ENCODE measurements around the gene SEC14L1.

SEC14L1 gene

DNA sequence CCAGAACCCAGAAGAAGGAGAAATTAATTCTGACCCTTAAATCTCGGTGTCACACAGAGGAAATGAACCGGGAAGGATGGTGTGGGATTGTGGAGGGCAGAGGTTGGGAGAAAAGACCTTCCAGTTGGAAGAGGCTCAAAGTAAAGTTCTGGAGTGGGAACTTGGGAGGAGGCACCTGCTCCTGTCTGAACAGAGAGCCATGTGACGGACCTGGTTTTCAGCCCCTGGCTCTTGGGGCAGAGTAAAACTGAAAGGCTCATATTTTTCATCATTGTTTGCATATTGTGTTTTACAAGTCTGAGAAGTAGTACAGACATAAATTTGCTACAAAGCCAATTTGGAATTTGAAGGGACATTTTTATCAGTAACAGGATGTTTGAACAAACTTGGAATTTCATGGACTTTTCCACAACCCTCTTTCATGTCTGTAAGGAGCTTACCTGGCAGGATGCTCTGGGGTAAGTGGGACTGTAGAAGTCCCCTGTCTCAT is 24.4 kb upstream of the SEC14L1 start:
- DNase-seq, result no peak

DNA sequence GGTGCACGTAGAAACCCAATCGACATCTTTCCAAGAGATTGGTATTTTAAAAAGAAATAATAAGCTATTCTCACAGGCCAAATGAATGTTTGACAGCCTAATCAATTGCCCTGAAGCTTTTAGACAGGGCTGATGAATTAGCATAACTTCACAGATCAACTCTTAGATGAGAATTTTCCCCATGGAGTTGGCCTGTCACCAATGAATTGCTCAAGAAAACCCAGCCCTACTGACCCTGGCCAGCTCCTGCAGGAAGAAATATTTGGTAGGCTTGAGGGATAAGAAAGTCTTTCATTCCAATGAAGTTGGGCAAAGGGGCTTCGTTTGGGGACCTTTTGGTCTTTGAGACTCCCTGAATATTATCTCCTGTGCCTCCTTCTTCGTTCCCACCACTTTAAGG is 23.4 kb upstream of the SEC14L1 start:
- DNase-seq, result no peak

DNA sequence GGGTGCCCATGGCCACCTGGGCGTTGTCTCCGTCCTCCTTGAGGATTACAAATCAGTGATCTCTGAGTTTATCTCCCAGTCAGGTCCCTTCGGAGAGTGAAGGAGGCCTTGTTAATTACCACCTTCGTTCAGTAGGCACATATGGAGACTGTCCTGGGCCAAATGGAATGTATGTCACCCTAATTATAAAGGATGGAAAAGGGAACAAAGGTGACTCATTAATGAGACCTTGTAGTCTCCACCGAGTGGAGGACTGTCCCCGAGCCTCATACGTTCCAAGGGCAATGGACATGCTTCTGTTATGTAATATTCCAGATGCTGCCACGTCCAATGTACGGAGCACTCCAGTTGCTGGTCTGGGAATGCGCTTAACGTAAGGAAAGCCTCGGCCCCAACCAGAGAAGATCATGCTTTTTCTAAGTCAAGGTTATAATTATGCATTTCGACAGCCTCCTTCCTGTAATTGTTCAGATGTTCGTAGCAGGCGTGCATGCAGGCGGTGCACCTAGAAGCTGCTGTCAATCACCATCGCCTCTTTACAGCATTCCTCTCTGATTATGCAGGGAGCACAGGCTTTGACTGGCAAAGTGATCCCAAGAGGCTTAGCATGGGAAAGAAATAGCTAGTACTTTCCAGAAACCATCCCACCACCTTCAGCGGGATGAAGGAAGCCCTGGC is 22.4 kb upstream of the SEC14L1 start:
- no peak for DNase-seq

DNA sequence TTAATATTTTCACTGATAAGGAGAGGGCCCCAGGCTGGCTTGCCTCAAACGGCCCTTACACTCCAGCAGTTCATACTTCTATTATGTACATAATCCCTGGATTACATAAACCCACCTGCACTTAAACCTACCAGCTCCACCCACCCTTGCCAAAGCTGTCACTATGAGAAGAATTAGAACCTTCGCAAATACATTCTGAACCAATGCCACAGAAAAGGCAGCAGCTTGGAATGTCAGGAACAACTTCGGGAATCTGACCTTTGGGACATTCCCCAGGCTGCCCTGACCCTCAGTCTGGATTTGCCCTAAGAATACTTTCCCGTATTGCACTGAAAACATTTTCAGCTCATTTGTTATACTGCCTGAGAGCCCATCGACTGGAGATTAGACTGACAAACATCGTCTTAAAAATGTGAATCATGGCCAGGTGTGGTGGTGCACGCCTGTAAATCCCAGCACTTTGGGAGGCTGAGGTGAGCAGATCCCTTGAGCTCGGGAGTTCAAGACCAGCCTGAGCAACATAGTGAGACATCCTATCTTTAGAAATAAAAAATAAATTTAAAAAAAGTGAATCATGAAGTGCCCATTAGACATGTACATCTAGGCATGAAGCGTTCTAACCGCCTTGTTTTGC is 21.0 kb upstream of the SEC14L1 start:
- DNase-seq, result no peak

DNA sequence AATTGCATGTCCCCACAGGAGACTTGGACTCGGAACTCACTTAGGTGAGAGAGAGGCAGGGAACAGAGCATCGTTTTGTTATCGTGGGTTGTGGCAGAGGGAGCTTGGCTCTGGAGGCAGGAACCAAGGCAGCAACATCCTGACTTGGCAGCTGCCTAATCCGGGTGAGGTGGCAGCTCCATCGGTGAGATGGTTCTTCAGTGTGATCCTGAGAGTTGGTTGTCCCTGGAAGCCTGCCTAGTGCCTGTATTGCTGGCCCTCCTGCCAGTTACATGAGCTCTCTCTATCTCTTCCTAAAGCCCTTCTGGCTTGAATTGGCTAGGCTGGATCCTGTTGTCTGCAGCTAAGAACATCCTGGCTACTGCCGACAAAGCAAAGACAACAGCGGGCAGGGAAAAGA is 19.9 kb upstream of the SEC14L1 start:
- no peak for DNase-seq

DNA sequence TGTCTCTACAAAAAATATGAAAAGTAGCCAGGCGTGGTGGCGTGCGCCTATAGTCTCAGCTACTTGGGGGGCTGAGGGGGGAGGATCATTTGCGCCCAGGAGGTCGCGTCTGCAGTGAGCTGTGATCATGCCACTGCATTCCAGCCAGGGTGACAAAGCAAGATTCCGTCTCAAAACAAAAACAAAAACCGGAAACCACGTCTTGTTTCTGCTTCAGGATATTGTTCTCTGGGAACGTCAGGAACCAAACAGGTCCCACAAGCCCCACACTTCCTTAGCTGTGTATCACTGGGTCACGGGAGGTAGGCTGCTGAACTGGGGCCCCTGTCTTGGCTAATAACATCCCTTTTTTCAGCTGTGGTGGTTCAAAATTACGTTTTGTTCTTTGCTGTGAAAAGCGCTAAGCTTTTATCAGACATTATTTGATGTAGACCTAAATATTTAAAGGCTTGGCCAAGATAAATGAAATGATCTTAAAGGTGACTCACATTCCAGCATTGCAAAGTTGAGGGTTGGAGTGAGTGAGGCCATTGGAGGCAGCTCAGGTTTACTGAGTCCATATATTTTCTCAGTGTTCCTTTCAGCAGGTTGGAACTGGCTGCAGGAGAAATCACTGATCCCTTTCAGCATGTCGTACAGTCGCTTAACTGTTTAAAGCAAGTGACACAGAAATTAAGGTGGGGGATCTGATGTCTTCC is 16.4 kb upstream of the SEC14L1 start:
- DNase-seq, result no peak

DNA sequence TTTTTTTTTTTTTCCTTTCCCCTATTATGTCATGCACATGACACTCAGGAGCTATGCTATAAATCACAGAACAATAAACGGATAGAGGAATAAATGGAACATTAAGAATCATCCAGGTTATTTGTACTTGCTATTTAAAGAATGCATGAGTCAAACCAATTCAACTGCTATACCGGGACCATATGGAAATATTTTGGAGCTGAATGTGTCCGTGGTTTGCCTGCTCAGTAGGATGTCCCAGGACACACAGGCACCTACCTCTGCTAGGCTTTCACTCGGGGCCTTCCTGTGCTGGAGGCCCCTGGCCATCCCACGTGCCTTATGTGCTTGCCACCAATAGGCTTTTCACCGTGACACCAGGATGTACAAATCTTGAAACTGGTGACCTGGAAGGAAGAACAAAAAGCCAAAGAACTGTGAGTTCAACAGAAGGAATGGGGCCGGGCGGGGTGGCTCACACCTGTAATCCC is 15.3 kb upstream of the SEC14L1 start:
- no peak for DNase-seq

DNA sequence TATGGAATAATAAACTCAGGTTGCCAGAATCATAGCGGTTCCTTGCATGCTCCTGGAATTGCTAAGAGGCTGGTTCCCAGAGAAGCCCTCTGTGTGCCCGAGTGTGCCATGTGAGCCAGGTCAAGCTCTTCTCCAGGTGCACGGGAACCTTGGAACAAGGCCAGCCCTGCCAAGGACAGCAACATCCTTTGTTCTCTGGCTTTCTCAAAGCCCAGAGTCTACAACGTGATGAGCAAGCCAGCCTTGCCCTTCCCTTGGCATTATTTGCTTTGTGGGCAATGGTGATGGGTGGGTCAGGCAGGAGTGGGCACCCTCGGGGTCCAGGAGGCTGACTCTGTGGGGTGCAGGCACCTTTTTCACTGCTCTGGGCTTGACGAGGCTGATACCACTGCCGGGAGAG is 14.2 kb upstream of the SEC14L1 start:
- DNase-seq, result no peak

DNA sequence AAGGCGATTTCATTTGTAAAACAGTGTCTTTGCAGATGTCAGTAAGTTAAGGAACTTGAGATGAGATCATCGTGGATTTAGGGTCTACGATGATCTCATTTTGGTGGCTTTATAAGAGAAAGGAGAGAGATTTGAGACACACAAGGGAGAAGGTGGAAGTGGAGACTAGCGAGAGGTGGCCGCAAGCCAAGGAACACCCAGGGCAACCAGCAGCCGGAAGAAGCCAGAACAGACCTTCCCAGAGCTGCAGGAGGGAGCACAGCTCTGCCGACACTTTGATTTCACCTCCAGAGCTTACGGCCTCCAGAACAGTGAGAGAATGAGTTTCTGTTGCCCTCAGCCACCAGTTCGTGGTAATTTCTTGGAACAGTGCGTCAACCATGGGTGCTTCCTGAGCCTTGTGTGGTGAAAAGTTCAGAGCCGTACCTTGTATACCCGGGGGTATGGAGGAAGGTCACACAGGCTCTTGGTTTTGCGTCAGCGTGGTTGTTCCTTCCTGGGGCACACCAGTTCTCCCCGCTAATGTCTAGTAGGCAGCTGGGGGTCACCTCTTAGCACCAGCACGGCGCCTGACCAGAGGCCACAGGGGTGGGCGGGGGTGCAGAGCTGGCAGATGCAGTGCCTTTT is 12.9 kb upstream of the SEC14L1 start:
- peak; percentile 52 to 87 (median 72) for DNase-seq

DNA sequence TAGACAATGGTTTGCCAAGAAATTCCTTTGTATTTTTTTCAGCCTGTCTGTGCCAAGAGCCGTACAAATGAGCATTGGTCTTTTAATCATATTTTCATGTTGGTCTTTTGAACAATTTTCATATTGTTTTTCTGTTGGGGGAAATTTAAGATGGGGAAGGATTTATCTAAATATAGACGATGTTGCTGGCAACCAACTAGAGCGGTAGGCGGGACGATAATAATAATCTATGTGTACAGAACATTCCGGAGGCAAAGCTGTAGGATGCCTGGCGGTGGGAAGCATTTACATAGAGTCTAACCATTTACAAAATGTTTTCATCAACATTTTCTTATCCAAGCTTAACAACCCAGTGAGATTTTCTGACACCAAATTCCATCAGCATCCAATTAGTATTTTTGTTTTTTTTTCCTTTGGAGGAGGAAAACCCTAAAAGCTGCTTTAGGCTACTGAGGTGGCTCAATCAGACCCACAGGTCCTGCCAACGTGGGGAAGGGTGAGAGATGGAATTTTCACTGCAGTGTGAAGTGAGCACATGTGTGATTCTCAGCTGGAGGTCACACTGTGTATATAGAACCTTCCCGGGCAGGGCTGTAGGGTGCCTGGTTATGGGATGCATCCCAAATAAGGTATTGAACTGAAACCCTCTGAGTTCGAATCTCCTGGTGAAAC is 11.7 kb upstream of the SEC14L1 start:
- no peak for DNase-seq

DNA sequence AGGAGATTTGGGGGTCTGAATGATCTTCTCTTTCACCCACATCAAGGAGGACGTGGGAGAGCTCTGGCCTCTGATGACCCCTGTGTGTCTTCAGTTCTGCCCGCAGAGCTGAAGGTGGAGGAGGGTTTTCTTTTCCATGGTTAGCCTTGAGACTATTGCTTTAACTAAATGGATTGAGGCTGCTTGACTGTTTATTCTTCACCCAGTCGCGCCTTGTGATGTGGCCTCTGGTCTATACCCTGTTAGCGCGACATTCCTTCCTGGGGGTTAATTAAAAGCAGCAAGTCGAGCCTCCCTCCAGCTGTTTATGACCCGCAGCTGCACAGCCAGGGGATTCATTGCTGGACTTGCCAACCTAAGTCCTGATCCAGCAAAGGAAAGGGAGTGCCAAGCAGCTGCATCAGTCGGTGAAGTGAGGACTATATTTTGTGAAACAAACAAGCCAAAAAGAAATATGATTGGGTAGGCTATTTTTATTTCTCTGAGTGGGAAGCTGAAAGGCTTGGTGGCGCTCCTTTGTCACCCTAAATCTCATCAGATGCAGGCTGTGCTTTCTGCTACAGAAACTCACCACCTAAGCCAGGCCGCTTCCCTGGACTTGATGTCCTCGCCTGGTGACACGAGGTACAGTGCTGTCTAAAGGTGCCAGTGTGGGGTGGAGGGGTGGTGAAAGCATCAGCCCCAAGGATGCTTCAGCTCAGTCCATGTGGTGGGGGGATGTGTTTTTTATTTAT is 11.0 kb upstream of the SEC14L1 start:
- DNase-seq, result no peak

DNA sequence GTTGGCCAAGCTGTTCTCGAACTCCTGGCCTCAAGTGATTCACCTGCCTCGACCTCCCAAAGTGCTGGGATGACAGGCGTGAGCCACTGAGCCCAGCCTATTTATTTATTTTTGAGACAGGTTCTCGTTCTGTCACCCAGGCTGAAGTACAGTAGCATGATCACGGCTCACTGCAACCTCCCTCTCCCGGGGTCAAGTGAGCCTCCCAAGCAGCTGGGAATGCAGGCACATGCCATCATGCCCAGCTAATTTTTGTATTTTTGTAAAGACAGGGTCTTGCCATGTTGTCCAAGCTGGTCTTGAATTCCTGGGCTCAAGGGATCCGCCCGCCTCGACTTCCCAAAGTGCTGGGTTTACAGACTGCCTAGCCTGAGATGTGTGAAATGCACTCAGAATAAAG is 10.2 kb upstream of the SEC14L1 start:
- no peak for DNase-seq

DNA sequence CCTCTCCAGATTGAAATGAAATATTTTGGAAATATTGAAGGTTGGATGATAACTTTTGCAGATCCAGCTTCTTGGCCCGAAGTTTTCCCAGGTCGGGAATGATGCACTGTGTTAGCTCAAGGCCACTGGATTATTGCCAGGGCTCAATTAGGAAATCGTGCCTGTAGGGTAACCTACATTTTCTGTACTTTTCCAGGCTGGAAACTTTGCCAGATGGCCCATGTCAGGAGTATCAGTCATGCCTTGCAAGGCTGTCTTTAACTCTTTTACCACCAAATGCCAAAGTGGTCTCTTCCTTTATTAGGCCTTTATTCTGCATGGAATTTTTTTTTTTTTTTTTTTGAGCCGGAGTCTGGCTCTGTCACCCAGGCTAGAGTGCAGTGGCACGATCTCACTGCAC is 8.9 kb upstream of the SEC14L1 start:
- DNase-seq, result no peak

DNA sequence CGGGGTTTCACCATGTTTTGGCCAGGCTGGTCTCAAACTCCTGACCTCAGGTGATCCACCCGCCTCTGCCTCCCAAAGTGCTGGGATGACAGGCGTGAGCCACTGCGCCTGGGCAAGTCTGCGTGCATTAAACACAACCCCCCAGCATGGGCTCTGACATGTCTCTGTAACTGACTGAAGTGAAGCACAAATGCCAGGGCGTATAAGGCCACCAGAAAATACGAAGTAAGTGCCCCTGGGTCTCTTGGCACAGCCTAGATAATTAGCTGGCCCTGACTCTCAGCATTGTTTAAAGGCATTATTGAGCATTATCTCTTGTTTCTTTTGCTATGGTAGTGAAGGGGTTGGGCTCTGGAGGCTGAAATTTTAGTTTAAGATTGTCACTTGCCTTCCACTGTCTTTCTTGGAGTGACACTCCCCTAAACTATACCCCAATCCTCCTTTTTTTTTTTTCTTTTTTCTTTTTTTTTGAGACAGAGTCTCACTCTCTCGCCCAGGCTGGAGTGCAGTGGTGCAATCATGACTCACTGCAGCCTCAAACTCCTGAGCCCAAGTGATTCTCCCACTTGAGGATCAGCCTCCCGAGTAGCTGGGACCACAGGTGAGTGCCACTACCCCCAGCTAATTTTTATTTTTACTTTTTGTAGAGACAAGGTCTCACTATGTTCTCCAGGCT is 8.2 kb upstream of the SEC14L1 start:
- no peak for DNase-seq

DNA sequence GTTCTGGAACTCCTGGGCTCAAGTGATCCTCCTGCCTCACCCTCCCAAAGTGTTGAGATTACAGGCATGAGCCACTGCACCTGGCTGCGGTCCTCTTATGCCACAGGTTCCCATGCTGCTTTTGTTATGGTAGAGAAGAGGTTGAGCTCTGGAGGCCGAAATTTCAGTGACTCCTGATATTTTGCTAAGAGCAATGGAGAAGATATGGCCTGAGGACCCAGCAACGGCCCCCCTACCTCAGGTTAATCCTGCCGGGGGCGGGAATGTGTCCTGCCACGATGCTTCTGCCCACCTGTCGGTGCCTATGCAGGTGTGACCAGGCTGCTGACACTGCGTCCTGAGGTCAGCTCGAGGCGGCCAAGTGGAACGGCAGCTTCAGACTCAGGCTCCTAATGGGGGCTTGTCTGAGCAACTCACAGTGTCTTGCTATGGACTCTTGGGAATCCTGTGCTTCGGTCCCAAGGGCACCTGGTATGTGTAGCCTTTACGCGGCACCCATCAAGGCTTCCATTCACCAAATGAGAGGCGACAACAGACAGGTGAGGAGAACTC is 7.6 kb upstream of the SEC14L1 start:
- DNase-seq, result no peak

DNA sequence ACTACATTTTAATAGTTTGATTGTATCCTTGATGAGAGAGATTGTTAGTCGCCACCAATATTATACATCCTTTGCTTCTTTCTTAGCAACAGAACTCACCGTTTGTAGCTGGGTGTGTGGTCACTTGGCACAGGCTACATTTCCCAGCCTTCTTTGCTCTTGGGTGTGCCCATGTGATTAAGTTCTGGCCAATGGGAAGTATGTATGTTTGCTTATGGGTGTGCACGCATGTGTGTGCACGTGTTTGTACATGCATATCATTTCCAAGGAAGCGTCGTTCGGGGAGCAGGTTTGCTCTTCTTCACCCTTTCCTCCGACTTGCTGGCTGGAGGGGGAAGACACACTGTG is 4.4 kb upstream of the SEC14L1 start:
- DNase-seq, result no peak

DNA sequence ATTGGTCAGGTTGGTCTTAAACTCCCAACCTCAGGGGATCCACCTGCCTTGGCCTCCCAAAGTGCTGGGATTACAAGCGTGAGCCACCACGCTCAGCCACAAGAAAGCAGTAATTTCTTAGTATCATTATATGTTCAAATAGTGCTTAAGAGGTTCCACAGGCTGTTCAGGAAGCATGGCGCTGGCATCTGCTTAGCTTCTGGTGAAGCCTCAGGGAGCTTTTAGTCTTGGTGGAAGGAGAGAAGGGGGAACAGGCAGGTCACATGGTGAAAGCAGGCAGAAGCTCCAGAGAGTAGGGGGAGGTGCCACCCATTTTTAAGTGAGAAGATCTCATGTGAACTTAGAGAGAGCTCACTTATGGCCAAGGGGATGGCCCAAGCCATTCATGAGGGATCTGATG is 3.7 kb upstream of the SEC14L1 start:
- no peak for DNase-seq

DNA sequence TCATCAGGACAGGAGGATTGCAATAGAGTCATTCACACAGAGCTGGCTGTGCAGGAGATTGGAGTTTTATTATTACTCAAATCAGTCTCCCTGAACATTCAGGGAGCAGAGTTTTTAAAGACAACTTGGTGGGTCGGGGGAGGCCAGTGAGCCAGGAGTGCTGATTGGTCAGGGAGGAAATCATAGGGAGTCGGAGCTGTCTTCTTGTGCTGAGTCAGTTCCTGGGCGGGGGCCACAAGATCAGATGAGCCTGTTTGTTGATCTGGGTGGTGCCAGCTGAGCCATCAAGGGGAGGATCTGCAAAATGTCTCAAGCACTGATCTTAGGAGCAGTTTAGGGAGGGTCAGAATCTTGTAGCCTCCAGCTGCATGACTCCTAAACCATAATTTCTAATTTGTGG is 2.9 kb upstream of the SEC14L1 start:
- peak in 1 of 6 experiments; percentile 9 for DNase-seq

DNA sequence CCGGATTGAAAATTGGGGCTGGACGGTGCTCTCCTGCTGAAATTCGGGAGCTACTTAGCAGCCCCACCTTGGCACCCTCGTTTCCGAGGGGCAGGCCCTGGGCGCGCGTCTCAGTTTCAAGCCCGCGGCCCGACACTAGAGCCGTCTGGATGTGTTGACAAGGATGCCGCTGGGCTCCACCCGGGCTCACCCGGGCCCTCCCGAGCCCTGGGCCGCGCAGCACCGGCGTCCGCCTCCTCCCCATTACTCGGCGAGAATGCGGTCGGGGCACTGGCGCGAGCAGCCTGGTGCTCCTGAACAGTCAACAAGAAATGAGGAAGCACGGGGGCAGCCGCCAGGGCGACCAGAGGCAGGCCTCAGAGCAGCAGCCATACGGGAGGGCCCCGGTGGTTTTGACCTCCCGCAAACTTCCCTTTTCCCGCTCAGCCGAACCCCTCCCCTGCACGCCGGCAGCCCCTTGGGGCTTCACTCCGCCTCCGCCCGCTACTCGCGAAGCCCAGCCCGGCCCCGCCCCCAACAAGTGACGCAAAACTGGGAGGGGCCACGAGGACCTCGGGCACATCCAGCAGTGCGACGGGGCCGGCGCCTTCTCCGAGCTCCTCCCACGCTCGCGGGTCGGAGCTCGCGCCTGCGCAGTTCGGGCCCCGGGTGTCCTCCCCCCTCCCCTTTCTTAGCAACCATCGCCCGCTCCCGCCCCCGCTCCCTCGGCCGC is 447 bp upstream of the SEC14L1 start:
- DNase-seq, result peak; percentile 96 to 100 (median 99)

DNA sequence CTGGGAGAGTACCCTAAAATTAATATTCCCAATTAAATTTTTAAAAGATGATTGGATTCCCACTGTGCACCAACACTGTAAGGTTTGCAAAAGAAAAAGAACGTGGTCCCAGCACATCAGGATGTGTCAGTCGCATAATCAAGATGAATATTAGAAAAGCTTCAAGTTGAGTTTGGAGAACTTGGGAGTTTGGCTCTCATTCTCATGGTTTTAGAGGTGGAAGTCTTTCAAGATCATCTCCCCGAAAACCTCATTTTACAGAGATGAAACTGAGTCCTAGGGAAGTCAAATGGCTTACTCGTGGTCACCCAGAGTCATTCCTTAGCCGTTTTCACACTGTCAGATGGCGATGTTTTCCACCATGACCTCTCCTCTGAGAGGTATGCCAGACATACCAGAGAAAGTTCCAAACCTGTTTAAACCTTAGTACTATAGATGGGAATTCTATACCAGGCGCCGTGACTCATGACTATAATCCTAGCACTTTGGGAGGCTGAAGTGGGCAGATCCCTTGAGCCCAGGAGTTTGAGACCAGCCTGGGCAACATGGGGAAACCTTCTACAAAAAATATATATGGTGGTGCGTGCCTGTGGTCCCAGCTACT is 1.2 kb downstream of the SEC14L1 start:
- peak in 1 of 6 experiments; percentile 12 for DNase-seq

Measured in stimulated activated naive CD4-positive, alpha-beta T cell (primary cell).